GM12801 (cell line): ENCODE measurements around the gene GAGE12J.

Source experiments
- CTCF ChIP-seq: IDR thresholded peaks from one replicate; pipeline ENCODE4 v1.5.1; 2011; ENCODE audit warnings: control low read depth; ENCODE audit not compliant: insufficient read length; ENCODE audit errors: extremely low read depth

The GAGE12J gene

GRCh38 chrX:49292400-49293362 lies 29.2 kb upstream of the GAGE12J start:
- TF ChIP-seq CTCF = no peak

- no peak for TF ChIP-seq CTCF
Measured at GRCh38 chrX:49300703-49301102, 21.1 kb upstream of the GAGE12J start.

- no peak for TF ChIP-seq CTCF
Measured at GRCh38 chrX:49303346-49303745, 18.5 kb upstream of the GAGE12J start, which contains the start of gene GAGE10. Gene GAGE10, plus strand, starts transcription at chrX:49303646. Its CDS starts 1,214 bp downstream, at chrX:49304860.

- TF ChIP-seq CTCF = no peak
Measured at GRCh38 chrX:49308604-49309269, 13.1 kb upstream of the GAGE12J start.

GRCh38 chrX:49309401-49309981 lies 12.3 kb upstream of the GAGE12J start:
- TF ChIP-seq CTCF = no peak

GRCh38 chrX:49310371-49310770 lies 11.5 kb upstream of the GAGE12J start:
- no peak for TF ChIP-seq CTCF

- TF ChIP-seq CTCF = no peak
Measured at GRCh38 chrX:49312176-49312575, 9.7 kb upstream of the GAGE12J start.
